ENCODE data around the gene DMRTC2. TPM values are rescaled to one million over a fixed set of nuclear protein-coding genes. Genes with fewer than 3 reads are reported as not detected.

The DMRTC2 gene
- total and polyA plus RNA-seq, 2 donors from 2014 or later = not detected

- Histone ChIP-seq H3K36me3 (ENCODE audit: control insufficient read depth in 2 of 3, insufficient read depth in 3 of 3, low read length in 3 of 3) (no peaks in the 10 kb centered on the region), H3K4me3 (ENCODE audit: low read length in 3 of 3) (no peak overlapping the region), H3K4me1 (ENCODE audit: control insufficient read depth in 2 of 3, insufficient read depth in 2 of 3, low read depth in 1 of 3, low read length in 3 of 3) (no peaks in the 10 kb centered on the region), H3K9ac (ENCODE audit: low read length in 3 of 3) (no peak overlapping the region), H3K27me3 (ENCODE audit: control insufficient read depth, insufficient read depth, low read length) (no peaks in the 10 kb centered on the region), H3K27ac (ENCODE audit: low read depth in 2 of 2, low read length in 2 of 2) (no peak overlapping the region), H3K9me3 (ENCODE audit: control insufficient read depth in 2 of 3, insufficient read depth in 1 of 3, low read length in 3 of 3) (no peaks in the 10 kb centered on the region)
- FAIRE-seq (no peak), DNase-seq (no peak)
- intact Hi-C loops (cut with DNase I) = no loop called here
- TF ChIP-seq, protein P1, sequence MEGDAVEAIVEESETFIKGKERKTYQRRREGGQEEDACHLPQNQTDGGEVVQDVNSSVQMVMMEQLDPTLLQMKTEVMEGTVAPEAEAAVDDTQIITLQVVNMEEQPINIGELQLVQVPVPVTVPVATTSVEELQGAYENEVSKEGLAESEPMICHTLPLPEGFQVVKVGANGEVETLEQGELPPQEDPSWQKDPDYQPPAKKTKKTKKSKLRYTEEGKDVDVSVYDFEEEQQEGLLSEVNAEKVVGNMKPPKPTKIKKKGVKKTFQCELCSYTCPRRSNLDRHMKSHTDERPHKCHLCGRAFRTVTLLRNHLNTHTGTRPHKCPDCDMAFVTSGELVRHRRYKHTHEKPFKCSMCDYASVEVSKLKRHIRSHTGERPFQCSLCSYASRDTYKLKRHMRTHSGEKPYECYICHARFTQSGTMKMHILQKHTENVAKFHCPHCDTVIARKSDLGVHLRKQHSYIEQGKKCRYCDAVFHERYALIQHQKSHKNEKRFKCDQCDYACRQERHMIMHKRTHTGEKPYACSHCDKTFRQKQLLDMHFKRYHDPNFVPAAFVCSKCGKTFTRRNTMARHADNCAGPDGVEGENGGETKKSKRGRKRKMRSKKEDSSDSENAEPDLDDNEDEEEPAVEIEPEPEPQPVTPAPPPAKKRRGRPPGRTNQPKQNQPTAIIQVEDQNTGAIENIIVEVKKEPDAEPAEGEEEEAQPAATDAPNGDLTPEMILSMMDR (IDR thresholded peaks at IDR 0.05; ENCODE audit: borderline replicate concordance, extremely low read depth, insufficient read depth) = no peak
Measured at GRCh38 chr19:41807176-41807575, 37.7 kb upstream of the DMRTC2 start.

DNA sequence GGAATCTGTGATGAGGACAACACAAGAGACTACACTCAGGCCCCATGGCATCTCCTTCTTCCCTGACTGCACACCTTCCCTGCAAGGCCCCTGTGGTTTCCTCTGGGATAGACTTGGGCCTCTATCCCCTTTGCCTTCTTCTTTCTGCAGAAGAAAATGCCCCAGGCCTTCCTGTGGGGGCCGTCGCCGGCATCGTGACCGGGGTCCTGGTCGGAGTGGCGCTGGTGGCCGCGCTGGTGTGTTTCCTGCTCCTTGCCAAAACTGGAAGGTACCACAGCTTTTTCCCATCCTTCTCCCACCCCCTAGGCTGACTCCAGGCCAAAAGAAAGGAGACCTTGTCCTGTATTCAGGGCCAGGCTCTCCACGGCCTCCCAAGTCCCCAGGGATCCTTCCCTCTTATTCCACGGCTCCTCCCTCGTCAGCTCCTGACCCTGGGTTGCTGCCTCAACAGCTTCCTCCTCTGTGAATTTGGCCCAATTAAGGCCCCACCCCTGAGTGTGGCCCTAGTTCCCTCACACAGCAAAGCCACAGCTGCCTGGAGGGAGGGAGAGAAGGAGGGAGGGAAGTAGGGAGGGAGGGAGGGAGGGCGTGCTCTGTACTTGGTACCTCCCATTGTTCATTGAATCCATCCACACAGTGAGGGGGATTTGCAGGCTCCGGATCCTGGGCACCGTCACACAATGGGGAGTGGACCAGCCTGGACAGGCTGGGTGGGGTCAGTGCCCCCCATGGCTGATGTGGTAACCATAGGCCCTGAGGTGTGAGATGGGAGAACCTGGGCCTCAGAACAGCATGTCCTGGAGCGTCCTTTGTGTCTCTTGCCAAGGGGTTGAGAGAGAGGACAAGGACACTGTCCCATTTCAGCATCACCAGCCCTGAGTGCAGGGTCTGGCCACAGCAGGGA is 35.9 kb upstream of the DMRTC2 start:
- Histone ChIP-seq H3K27ac (ENCODE audit: low read depth in 2 of 2, low read length in 2 of 2) (no peak overlapping the region), H3K4me3 (ENCODE audit: low read length in 3 of 3) (no peak overlapping the region), H3K4me1 (ENCODE audit: control insufficient read depth in 2 of 3, insufficient read depth in 2 of 3, low read depth in 1 of 3, low read length in 3 of 3) (no peaks in the 10 kb centered on the region), H3K36me3 (ENCODE audit: control insufficient read depth in 2 of 3, insufficient read depth in 3 of 3, low read length in 3 of 3) (no peaks in the 10 kb centered on the region), H3K9ac (ENCODE audit: low read length in 3 of 3) (no peak overlapping the region), H3K27me3 (ENCODE audit: control insufficient read depth, insufficient read depth, low read length) (no peaks in the 10 kb centered on the region), H3K9me3 (ENCODE audit: control insufficient read depth in 2 of 3, insufficient read depth in 1 of 3, low read length in 3 of 3) (no peaks in the 10 kb centered on the region)
- intact Hi-C loops (cut with DNase I) = no loop called here
- TF ChIP-seq, protein P1 (IDR thresholded peaks at IDR 0.05; ENCODE audit: borderline replicate concordance, extremely low read depth, insufficient read depth) = no peak
- DNase-seq (no peak), FAIRE-seq (no peak)

DNA sequence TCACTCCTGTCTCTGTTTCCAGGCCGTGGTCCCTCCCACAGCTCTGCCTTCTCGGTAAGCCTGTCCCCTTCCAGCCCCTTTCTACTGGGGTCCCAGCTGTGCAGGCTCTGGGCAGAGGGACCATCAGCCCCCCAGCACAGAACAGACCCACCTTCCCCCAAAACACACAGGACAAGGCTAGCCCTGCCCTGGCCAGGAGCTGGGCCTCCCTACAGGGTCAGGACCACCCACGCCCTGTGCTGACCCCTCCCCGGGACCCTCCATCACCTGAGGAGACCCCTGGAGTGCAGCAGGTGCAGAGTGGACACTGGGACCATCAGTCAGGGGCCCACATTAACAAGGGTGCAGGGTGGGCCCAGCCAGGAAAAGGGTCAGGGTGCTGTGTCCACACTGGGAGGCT is 34.5 kb upstream of the DMRTC2 start:
- H3K27me3 ChIP-seq (ENCODE audit: control insufficient read depth, insufficient read depth, low read length) = no peaks in the 10 kb centered on the region
- TF ChIP-seq, protein P1 (IDR thresholded peaks at IDR 0.05; ENCODE audit: borderline replicate concordance, extremely low read depth, insufficient read depth) = no peak
- no peaks in the 10 kb centered on the region for H3K36me3 ChIP-seq (ENCODE audit: control insufficient read depth in 2 of 3, insufficient read depth in 3 of 3, low read length in 3 of 3)
- H3K27ac ChIP-seq (ENCODE audit: low read depth in 2 of 2, low read length in 2 of 2) = no peak overlapping the region
- intact Hi-C loops (cut with DNase I) = no loop called here
- H3K4me1 ChIP-seq (ENCODE audit: control insufficient read depth in 2 of 3, insufficient read depth in 2 of 3, low read depth in 1 of 3, low read length in 3 of 3) = no peaks in the 10 kb centered on the region
- FAIRE-seq (no peak), DNase-seq (no peak)
- no peaks in the 10 kb centered on the region for H3K9me3 ChIP-seq (ENCODE audit: control insufficient read depth in 2 of 3, insufficient read depth in 1 of 3, low read length in 3 of 3)
- H3K9ac ChIP-seq (ENCODE audit: low read length in 3 of 3) = no peak overlapping the region
- H3K4me3 ChIP-seq (ENCODE audit: low read length in 3 of 3) = no peak overlapping the region
